Thoracic aorta (tissue), 2 donors: ENCODE results near the gene ITGAL. TPM values are rescaled to one million over a fixed set of nuclear protein-coding genes. Genes with fewer than 3 reads are reported as not detected.
"Not testable (repeated sequence)": the region's sequence is repeated elsewhere in the genome, so short reads cannot be mapped to it uniquely, and the experiment has no call there.

Source experiments
- ATAC-seq: fragments of 150-250 bp; one replicate; pipeline ENCODE4 v1.8.0; 2017; ENCODE audit warnings: low read depth; ENCODE audit not compliant: insufficient number of reproducible peaks, low FRiP score
- DNase-seq: peaks from one replicate; pipeline ENCODE4 v3.0.0-alpha.2; 2020; ENCODE audit warnings: low spot score
- H3K27ac ChIP-seq, 2 donors: fragments of 200-600 bp; sonication (generic); 1 replicate in 1 of 2; 2 replicates in 1 of 2; pipeline ENCODE4 v1.5.1; 2016; ENCODE audit warnings: mild to moderate bottlenecking in 2 of 2, moderate library complexity in 2 of 2
- H3K27me3 ChIP-seq: fragments of 200-600 bp; sonication (generic); replicated peaks from 2 replicates; pipeline ENCODE4 v1.6.0; 2016; ENCODE audit warnings: mild to moderate bottlenecking; ENCODE audit not compliant: insufficient read depth
- H3K36me3 ChIP-seq: fragments of 200-600 bp; sonication (generic); one replicate; pipeline ENCODE4 v1.5.1; 2016
- H3K4me1 ChIP-seq, 2 donors: fragments of 200-600 bp; sonication (generic); 1 replicate in 1 of 2; 2 replicates in 1 of 2; pipeline versions ENCODE4 v1.5.1 to v1.6.0; 2016; ENCODE audit warnings: low read depth in 2 of 2, mild to moderate bottlenecking in 1 of 2; ENCODE audit not compliant: control insufficient read depth in 1 of 2
- H3K4me3 ChIP-seq: fragments of 200-600 bp; sonication (generic); 2 replicates; pipeline ENCODE4 v1.5.1; 2016; ENCODE audit warnings: mild to moderate bottlenecking
- H3K9me3 ChIP-seq: fragments of 200-600 bp; sonication (generic); 2 replicates; pipeline ENCODE4 v1.5.1; 2016
- CTCF ChIP-seq: fragments of 200-600 bp; sonication (generic); IDR thresholded peaks from one replicate; pipeline ENCODE4 v1.5.1; 2019; ENCODE audit warnings: antibody characterized with exemption
- total RNA-seq, 2 donors: library from RNA; depleted of rRNA; stranded (reverse); fragments of >200 nt; gene quantifications; one replicate each; pipeline versions ENCODE4 v1.1.0 to v1.2.3, GENCODE V29; 2016

The ITGAL gene
- total RNA-seq, 2 donors from 2014 or later = 3.2 to 5.4 TPM

- no peak for TF ChIP-seq CTCF
- Histone ChIP-seq H3K4me1 (no peaks in the 10 kb centered on the region), H3K9me3 (no peaks in the 10 kb centered on the region), H3K27ac (no peak overlapping the region), H3K27me3 (no peaks in the 10 kb centered on the region), H3K4me3 (no peak overlapping the region), H3K36me3 (no peaks in the 10 kb centered on the region)
- ATAC-seq (no peak), DNase-seq (no peak)
Observed at GRCh38 chr16:30476991-30477390, 4.4 kb downstream of the ITGAL start.

- not testable (repeated sequence) for ATAC-seq, H3K36me3 ChIP-seq, H3K27ac ChIP-seq, H3K27me3 ChIP-seq, H3K4me3 ChIP-seq, DNase-seq, H3K4me1 ChIP-seq, H3K9me3 ChIP-seq
Observed at GRCh38 chr16:30477773-30478172, 5.2 kb downstream of the ITGAL start.

GRCh38 chr16:30478766-30479478, 6.4 kb downstream of the ITGAL start:
- no peaks in the 10 kb centered on the region for H3K36me3 ChIP-seq
- H3K27ac ChIP-seq = no peak overlapping the region
- H3K9me3 ChIP-seq = no peaks in the 10 kb centered on the region
- no peak for TF ChIP-seq CTCF
- H3K27me3 ChIP-seq = no peaks in the 10 kb centered on the region
- H3K4me3 ChIP-seq = no peak overlapping the region
- no peaks in the 10 kb centered on the region for H3K4me1 ChIP-seq
- DNase-seq (no peak), ATAC-seq (no peak)

- TF ChIP-seq CTCF = no peak
- ATAC-seq (no peak), DNase-seq (no peak)
- no peak overlapping the region for H3K27ac ChIP-seq
- no peak overlapping the region for H3K4me3 ChIP-seq
- no peaks in the 10 kb centered on the region for H3K4me1 ChIP-seq
- H3K36me3 ChIP-seq = no peaks in the 10 kb centered on the region
- H3K27me3 ChIP-seq = no peaks in the 10 kb centered on the region
- no peaks in the 10 kb centered on the region for H3K9me3 ChIP-seq
Observed at GRCh38 chr16:30481381-30481780, 8.8 kb downstream of the ITGAL start.

- Histone ChIP-seq H3K4me3 (no peak overlapping the region), H3K9me3 (no peaks in the 10 kb centered on the region), H3K27me3 (no peaks in the 10 kb centered on the region), H3K27ac (no peak overlapping the region), H3K4me1 (no peaks in the 10 kb centered on the region), H3K36me3 (no peaks in the 10 kb centered on the region)
- no peak for TF ChIP-seq CTCF
- ATAC-seq = no peak
- no peak for DNase-seq
Observed at GRCh38 chr16:30482366-30482765, 9.8 kb downstream of the ITGAL start.

GRCh38 chr16:30484887-30485286, 12.3 kb downstream of the ITGAL start:
- ATAC-seq (no peak), DNase-seq (no peak)
- no peak for TF ChIP-seq CTCF
- Histone ChIP-seq H3K4me3 (no peak overlapping the region), H3K27me3 (no peaks in the 10 kb centered on the region), H3K27ac (no peak overlapping the region), H3K9me3 (no peaks in the 10 kb centered on the region), H3K4me1 (no peaks in the 10 kb centered on the region), H3K36me3 (no peaks in the 10 kb centered on the region)
